Activated naive CD4-positive, alpha-beta T cell (primary cell): ENCODE measurements around the gene ZFYVE28.

Source experiments
- DNase-seq, 4 experiments: peaks; one replicate each; lab custom pipeline; 2025; lab: John Stamatoyannopoulos, UW

ZFYVE28 gene

GRCh38 chr4:2259541-2260343, 158.7 kb downstream of the ZFYVE28 start:
- no peak for DNase-seq

GRCh38 chr4:2259036-2259540, 159.4 kb downstream of the ZFYVE28 start:
- no peak for DNase-seq

GRCh38 chr4:2258091-2259035, 160.1 kb downstream of the ZFYVE28 start:
- DNase-seq: no peak

- no peak for DNase-seq
These were observed 160.9 kb downstream of the ZFYVE28 start for GRCh38 chr4:2257361-2258081.

- DNase-seq: no peak
These were observed 161.7 kb downstream of the ZFYVE28 start for GRCh38 chr4:2256781-2257191.

- no peak for DNase-seq
These were observed 162.2 kb downstream of the ZFYVE28 start for GRCh38 chr4:2256156-2256731.

- no peak for DNase-seq
These were observed 162.8 kb downstream of the ZFYVE28 start for GRCh38 chr4:2255501-2256155.

- DNase-seq: no peak
These were observed 163.6 kb downstream of the ZFYVE28 start for GRCh38 chr4:2254665-2255500.

GRCh38 chr4:2253160-2254084, 165.0 kb downstream of the ZFYVE28 start:
- DNase-seq: no peak

GRCh38 chr4:2252530-2253091, 165.8 kb downstream of the ZFYVE28 start:
- no peak for DNase-seq

GRCh38 chr4:2251795-2252529, 166.5 kb downstream of the ZFYVE28 start:
- DNase-seq: no peak

- no peak for DNase-seq
These were observed 167.2 kb downstream of the ZFYVE28 start for GRCh38 chr4:2251073-2251794.

GRCh38 chr4:2250357-2251072, 167.9 kb downstream of the ZFYVE28 start:
- DNase-seq: no peak

- no peak for DNase-seq
These were observed 168.7 kb downstream of the ZFYVE28 start for GRCh38 chr4:2249526-2250356.

GRCh38 chr4:2248821-2249261, 169.6 kb downstream of the ZFYVE28 start:
- DNase-seq: no peak
